GM18870 (cell line): ENCODE data around the gene MACROD2.

Experiments used
- ATAC-seq: cut with Tn5 transposase; IDR thresholded peaks from one replicate; pipeline ENCODE4 v1.9.1; 2021; ENCODE audit warnings: moderate library complexity; ENCODE audit not compliant: unreplicated experiment

MACROD2 gene

GRCh38 chr20:15655295-15655874 lies 1660.1 kb downstream of the MACROD2 start:
- no peak for ATAC-seq

- ATAC-seq: no peak
Measured at GRCh38 chr20:15656124-15656523, 1660.8 kb downstream of the MACROD2 start.

GRCh38 chr20:15658295-15658694 lies 1663.0 kb downstream of the MACROD2 start:
- ATAC-seq: no peak

- no peak for ATAC-seq
Measured at GRCh38 chr20:15673206-15673605, 1677.9 kb downstream of the MACROD2 start.

GRCh38 chr20:15674253-15675060 lies 1679.1 kb downstream of the MACROD2 start:
- no peak for ATAC-seq

- no peak for ATAC-seq
Measured at GRCh38 chr20:15675061-15675514, 1679.8 kb downstream of the MACROD2 start.

GRCh38 chr20:15675813-15676484 lies 1680.6 kb downstream of the MACROD2 start:
- ATAC-seq: no peak

- no peak for ATAC-seq
Measured at GRCh38 chr20:15676815-15677214, 1681.5 kb downstream of the MACROD2 start.

GRCh38 chr20:15682690-15683089 lies 1687.4 kb downstream of the MACROD2 start:
- no peak for ATAC-seq

- ATAC-seq: no peak
Measured at GRCh38 chr20:15692570-15692969, 1697.3 kb downstream of the MACROD2 start.

- ATAC-seq: no peak
Measured at GRCh38 chr20:15699431-15700146, 1704.3 kb downstream of the MACROD2 start.

- ATAC-seq: no peak
Measured at GRCh38 chr20:15700147-15700765, 1704.9 kb downstream of the MACROD2 start.

- no peak for ATAC-seq
Measured at GRCh38 chr20:15702161-15702560, 1706.8 kb downstream of the MACROD2 start.

GRCh38 chr20:15703171-15703911 lies 1708.0 kb downstream of the MACROD2 start:
- ATAC-seq: no peak

GRCh38 chr20:15705975-15706374 lies 1710.7 kb downstream of the MACROD2 start:
- no peak for ATAC-seq

GRCh38 chr20:15706719-15707118 lies 1711.4 kb downstream of the MACROD2 start:
- no peak for ATAC-seq

- ATAC-seq: no peak
Measured at GRCh38 chr20:15708984-15709598, 1713.8 kb downstream of the MACROD2 start.

GRCh38 chr20:15710636-15711035 lies 1715.3 kb downstream of the MACROD2 start:
- no peak for ATAC-seq

GRCh38 chr20:15711177-15711576 lies 1715.9 kb downstream of the MACROD2 start:
- ATAC-seq: no peak

GRCh38 chr20:15716256-15716655 lies 1720.9 kb downstream of the MACROD2 start:
- ATAC-seq: no peak
